ENCODE results near the gene SHFL. TPM values are rescaled to one million over a fixed set of nuclear protein-coding genes. Genes with fewer than 3 reads are reported as not detected.

Gene SHFL
- total RNA-seq, 1 experiment from 2014 or later: 18.5 TPM

DNA sequence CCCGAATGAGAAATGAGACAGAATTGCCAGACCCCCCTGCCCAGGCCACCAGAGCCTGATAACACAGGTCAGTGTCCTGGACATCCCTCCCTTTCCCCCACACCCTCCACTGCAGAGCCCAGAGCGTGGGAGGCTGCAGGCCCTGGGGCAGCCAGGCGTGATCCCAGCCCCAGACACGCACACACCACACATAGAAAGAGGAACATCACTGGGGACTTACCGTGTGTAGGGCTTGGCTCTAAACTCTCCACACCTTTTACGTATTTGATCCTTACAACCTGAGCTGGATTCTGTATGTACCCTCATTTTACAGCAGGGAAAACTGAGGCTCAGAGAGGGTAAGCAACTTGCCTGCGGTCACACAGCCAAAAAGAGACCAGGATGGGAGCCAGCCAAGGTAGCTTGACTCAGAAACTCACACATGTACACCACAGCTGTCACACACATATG is 16.7 kb downstream of the SHFL start:
- Histone ChIP-seq H3K27ac (ENCODE audit: low read depth, low read length) (no peak overlapping the region), H4K20me1 (ENCODE audit: insufficient read depth) (no peaks in the 10 kb centered on the region), H3K36me3 (ENCODE audit: control insufficient read depth in 1 of 2, insufficient read depth in 2 of 2, low read length in 2 of 2) (peaks cover 7 to 8% of the 10 kb centered on the region in 2 experiments; a peak in 3 of 4 replicates), H3K27me3 (ENCODE audit: insufficient read depth, low read length) (no peaks in the 10 kb centered on the region), H3K79me2 (ENCODE audit: insufficient read depth, low read length) (peaks cover 17% of the 10 kb centered on the region), H3K4me2 (ENCODE audit: low read length) (no peak overlapping the region), H3K9ac (ENCODE audit: low read length) (no peak overlapping the region), H3K4me3 (replicated peaks in 1 of 2; ENCODE audit: low read depth in 1 of 2, low read length in 2 of 2) (no peak overlapping the region), H3K4me1 (ENCODE audit: control insufficient read depth in 1 of 2, insufficient read depth in 2 of 2, low read length in 2 of 2) (peaks cover 12 to 18% of the 10 kb centered on the region in 2 experiments), H2AFZ (ENCODE audit: low read depth, low read length, poor library complexity, severe bottlenecking) (no peak overlapping the region), H3K9me3 (ENCODE audit: control insufficient read depth in 1 of 2, insufficient read depth in 1 of 2, low read depth in 1 of 2, low read length in 2 of 2) (no peaks in the 10 kb centered on the region), H3K9me2 (ENCODE audit: insufficient read depth) (no peaks in the 10 kb centered on the region)
- intact Hi-C loops (cut with micrococcal nuclease): no loop called here
- RAD21 ChIA-PET (ENCODE audit: low non-redundant PET in 1 of 2, low total read pairs in 2 of 2, uncharacterized antibody in 2 of 2, unreplicated experiment in 2 of 2): no interaction called here
- TF ChIP-seq FOSL1 (IDR thresholded peaks at IDR 0.05; ENCODE audit: low read depth): no peak
- TF ChIP-seq CBX3 (IDR thresholded peaks at IDR 0.05; ENCODE audit: low read depth): 0 out of 2 replicates have a peak, but pooled peaks have one; percentile 16
- ATAC-seq (no peak), DNase-seq (ENCODE audit: low read depth, low spot score) (no peak)
- CTCF ChIA-PET: no interaction called here
- POLR2A ChIA-PET: no interaction called here
- BruUV-seq (replicated peaks): no TSS peak

DNA sequence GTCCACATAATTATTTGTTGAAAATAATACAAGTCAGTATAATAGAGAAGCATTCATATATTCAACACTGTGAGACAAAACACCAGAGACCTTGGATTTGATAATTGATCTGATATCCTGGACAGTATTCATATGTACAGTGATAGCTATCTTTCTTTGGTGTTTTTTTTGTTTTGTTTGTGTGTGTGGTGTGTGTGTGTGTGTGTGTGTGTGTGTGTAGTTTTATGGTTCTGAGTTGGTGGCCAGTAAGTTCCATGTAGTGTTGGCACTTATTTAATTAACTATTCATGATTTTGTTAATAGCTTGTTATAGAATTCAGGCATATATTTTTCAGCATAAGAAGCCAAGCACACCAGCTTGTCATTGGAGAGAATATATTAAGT is 18.0 kb downstream of the SHFL start:
- Histone ChIP-seq H3K9me3 (ENCODE audit: control insufficient read depth in 1 of 2, insufficient read depth in 1 of 2, low read depth in 1 of 2, low read length in 2 of 2) (no peaks in the 10 kb centered on the region), H3K36me3 (ENCODE audit: control insufficient read depth in 1 of 2, insufficient read depth in 2 of 2, low read length in 2 of 2) (peaks cover 13 to 17% of the 10 kb centered on the region in 2 experiments), H3K9ac (ENCODE audit: low read length) (no peak overlapping the region), H3K4me3 (replicated peaks in 1 of 2; ENCODE audit: low read depth in 1 of 2, low read length in 2 of 2) (no peak overlapping the region), H3K27me3 (ENCODE audit: insufficient read depth, low read length) (no peaks in the 10 kb centered on the region), H3K9me2 (ENCODE audit: insufficient read depth) (no peaks in the 10 kb centered on the region), H3K4me2 (ENCODE audit: low read length) (no peak overlapping the region), H2AFZ (ENCODE audit: low read depth, low read length, poor library complexity, severe bottlenecking) (no peak overlapping the region), H3K4me1 (ENCODE audit: control insufficient read depth in 1 of 2, insufficient read depth in 2 of 2, low read length in 2 of 2) (peaks cover 12 to 22% of the 10 kb centered on the region in 2 experiments), H4K20me1 (ENCODE audit: insufficient read depth) (no peaks in the 10 kb centered on the region), H3K27ac (ENCODE audit: low read depth, low read length) (no peak overlapping the region), H3K79me2 (ENCODE audit: insufficient read depth, low read length) (peaks cover 30% of the 10 kb centered on the region)
- DNase-seq (ENCODE audit: low read depth, low spot score): no peak
- CTCF ChIA-PET: no interaction called here
- intact Hi-C loops (cut with micrococcal nuclease): no loop called here
- POLR2A ChIA-PET: interaction anchor here (1.4 kb wide), 1 partner anchor 8 kb away, joined by 5 read pairs; no protein-coding TSS in a partner anchor
- ATAC-seq: no peak
- RAD21 ChIA-PET (ENCODE audit: low non-redundant PET in 1 of 2, low total read pairs in 2 of 2, uncharacterized antibody in 2 of 2, unreplicated experiment in 2 of 2): no interaction called here
- BruUV-seq (replicated peaks): no TSS peak
- TF ChIP-seq, protein P1, sequence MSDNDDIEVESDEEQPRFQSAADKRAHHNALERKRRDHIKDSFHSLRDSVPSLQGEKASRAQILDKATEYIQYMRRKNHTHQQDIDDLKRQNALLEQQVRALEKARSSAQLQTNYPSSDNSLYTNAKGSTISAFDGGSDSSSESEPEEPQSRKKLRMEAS (IDR thresholded peaks at IDR 0.05): no peak
- TF ChIP-seq JUND (IDR thresholded peaks at IDR 0.05): no peak
- TF ChIP-seq, protein P2, sequence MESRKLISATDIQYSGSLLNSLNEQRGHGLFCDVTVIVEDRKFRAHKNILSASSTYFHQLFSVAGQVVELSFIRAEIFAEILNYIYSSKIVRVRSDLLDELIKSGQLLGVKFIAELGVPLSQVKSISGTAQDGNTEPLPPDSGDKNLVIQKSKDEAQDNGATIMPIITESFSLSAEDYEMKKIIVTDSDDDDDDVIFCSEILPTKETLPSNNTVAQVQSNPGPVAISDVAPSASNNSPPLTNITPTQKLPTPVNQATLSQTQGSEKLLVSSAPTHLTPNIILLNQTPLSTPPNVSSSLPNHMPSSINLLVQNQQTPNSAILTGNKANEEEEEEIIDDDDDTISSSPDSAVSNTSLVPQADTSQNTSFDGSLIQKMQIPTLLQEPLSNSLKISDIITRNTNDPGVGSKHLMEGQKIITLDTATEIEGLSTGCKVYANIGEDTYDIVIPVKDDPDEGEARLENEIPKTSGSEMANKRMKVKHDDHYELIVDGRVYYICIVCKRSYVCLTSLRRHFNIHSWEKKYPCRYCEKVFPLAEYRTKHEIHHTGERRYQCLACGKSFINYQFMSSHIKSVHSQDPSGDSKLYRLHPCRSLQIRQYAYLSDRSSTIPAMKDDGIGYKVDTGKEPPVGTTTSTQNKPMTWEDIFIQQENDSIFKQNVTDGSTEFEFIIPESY (IDR thresholded peaks at IDR 0.05; ENCODE audit: extremely low read depth, insufficient replicate concordance, low read length): no peak
- TF ChIP-seq, protein P3, sequence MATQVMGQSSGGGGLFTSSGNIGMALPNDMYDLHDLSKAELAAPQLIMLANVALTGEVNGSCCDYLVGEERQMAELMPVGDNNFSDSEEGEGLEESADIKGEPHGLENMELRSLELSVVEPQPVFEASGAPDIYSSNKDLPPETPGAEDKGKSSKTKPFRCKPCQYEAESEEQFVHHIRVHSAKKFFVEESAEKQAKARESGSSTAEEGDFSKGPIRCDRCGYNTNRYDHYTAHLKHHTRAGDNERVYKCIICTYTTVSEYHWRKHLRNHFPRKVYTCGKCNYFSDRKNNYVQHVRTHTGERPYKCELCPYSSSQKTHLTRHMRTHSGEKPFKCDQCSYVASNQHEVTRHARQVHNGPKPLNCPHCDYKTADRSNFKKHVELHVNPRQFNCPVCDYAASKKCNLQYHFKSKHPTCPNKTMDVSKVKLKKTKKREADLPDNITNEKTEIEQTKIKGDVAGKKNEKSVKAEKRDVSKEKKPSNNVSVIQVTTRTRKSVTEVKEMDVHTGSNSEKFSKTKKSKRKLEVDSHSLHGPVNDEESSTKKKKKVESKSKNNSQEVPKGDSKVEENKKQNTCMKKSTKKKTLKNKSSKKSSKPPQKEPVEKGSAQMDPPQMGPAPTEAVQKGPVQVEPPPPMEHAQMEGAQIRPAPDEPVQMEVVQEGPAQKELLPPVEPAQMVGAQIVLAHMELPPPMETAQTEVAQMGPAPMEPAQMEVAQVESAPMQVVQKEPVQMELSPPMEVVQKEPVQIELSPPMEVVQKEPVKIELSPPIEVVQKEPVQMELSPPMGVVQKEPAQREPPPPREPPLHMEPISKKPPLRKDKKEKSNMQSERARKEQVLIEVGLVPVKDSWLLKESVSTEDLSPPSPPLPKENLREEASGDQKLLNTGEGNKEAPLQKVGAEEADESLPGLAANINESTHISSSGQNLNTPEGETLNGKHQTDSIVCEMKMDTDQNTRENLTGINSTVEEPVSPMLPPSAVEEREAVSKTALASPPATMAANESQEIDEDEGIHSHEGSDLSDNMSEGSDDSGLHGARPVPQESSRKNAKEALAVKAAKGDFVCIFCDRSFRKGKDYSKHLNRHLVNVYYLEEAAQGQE (IDR thresholded peaks at IDR 0.05; ENCODE audit: low read depth): no peak
- no peak for TF ChIP-seq EZH2 (IDR thresholded peaks at IDR 0.05)
- TF ChIP-seq CEBPB (IDR thresholded peaks at IDR 0.05; ENCODE audit: low read depth): no peak
- no peak for TF ChIP-seq EGR1 (IDR thresholded peaks at IDR 0.05; ENCODE audit: low read depth)
- TF ChIP-seq, protein P4, sequence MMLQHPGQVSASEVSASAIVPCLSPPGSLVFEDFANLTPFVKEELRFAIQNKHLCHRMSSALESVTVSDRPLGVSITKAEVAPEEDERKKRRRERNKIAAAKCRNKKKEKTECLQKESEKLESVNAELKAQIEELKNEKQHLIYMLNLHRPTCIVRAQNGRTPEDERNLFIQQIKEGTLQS (IDR thresholded peaks at IDR 0.05): no peak
- TF ChIP-seq ELF1 (IDR thresholded peaks at IDR 0.05; ENCODE audit: borderline replicate concordance, low read depth): no peak
- no peak for TF ChIP-seq SP1 (IDR thresholded peaks at IDR 0.05; ENCODE audit: low read depth)
- TF ChIP-seq POLR2AphosphoS5 (IDR thresholded peaks at IDR 0.05; ENCODE audit: low read depth, low read length): no peak
- TF ChIP-seq FOSL1 (IDR thresholded peaks at IDR 0.05; ENCODE audit: low read depth): no peak
- no peak for TF ChIP-seq POLR2A (IDR thresholded peaks at IDR 0.05; ENCODE audit: borderline replicate concordance, extremely low read depth, insufficient read depth, insufficient read length)
- TF ChIP-seq EZH2phosphoT487 (IDR thresholded peaks at IDR 0.05; ENCODE audit: borderline replicate concordance): no peak
- TF ChIP-seq RAD21 (IDR thresholded peaks at IDR 0.05; ENCODE audit: low read depth): no peak
- TF ChIP-seq ZFX (IDR thresholded peaks at IDR 0.05): no peak
